GM15510 (cell line): ENCODE measurements around the gene NELL1.

Experiments
- POLR2A ChIP-seq: IDR thresholded peaks from 3 replicates; pipeline ENCODE4 v1.6.1; 2011; ENCODE audit warnings: borderline replicate concordance; ENCODE audit not compliant: insufficient read length; ENCODE audit errors: extremely low read depth

NELL1 gene

GRCh38 chr11:20647976-20648565 lies 21.3 kb upstream of the NELL1 start:
- TF ChIP-seq POLR2A: no peak

GRCh38 chr11:20652150-20652806 lies 17.1 kb upstream of the NELL1 start:
- no peak for TF ChIP-seq POLR2A

- TF ChIP-seq POLR2A: no peak
These were observed 15.3 kb upstream of the NELL1 start for GRCh38 chr11:20654038-20654437.

- TF ChIP-seq POLR2A: no peak
These were observed 12.5 kb upstream of the NELL1 start for GRCh38 chr11:20656901-20657300.

- TF ChIP-seq POLR2A: no peak
These were observed 11.3 kb upstream of the NELL1 start for GRCh38 chr11:20658135-20658534.

GRCh38 chr11:20661445-20661844 lies 7.9 kb upstream of the NELL1 start:
- TF ChIP-seq POLR2A: no peak

- no peak for TF ChIP-seq POLR2A
These were observed 7.5 kb upstream of the NELL1 start for GRCh38 chr11:20661850-20662249.

- no peak for TF ChIP-seq POLR2A
These were observed 1.1 kb upstream of the NELL1 start for GRCh38 chr11:20668131-20668809.

GRCh38 chr11:20669820-20670684 lies 666 bp downstream of the NELL1 start:
- TF ChIP-seq POLR2A: no peak

- TF ChIP-seq POLR2A: no peak
These were observed 1.6 kb downstream of the NELL1 start for GRCh38 chr11:20670932-20671403.

- TF ChIP-seq POLR2A: no peak
These were observed 2.6 kb downstream of the NELL1 start for GRCh38 chr11:20671856-20672546.

- TF ChIP-seq POLR2A: no peak
These were observed 3.2 kb downstream of the NELL1 start for GRCh38 chr11:20672575-20672974.

- TF ChIP-seq POLR2A: no peak
These were observed 7.3 kb downstream of the NELL1 start for GRCh38 chr11:20676658-20677057.

GRCh38 chr11:20688761-20689160 lies 19.4 kb downstream of the NELL1 start:
- TF ChIP-seq POLR2A: no peak
